ENCODE measurements around the gene PLAC8L1.

DNA sequence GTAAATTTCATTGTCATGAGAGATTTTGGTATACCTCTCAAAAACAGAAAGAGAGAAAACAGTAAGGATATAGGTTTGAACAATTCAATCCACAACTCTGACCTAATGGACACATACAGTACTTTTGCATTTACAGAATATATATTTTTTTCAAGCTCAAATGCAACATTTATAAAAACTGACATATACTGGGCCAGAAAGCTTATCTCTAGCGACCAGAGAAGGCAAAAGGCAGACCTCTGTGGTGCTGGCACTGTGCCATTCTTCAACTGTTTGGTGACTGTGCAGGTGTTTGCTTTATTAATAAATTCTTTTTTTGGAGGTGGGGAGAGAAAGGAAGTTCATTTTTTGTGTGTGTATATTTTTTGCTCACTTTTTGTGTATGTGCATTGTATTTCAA lies 6.0 kb upstream of the PLAC8L1 start:
- TF ChIP-seq, protein P1, sequence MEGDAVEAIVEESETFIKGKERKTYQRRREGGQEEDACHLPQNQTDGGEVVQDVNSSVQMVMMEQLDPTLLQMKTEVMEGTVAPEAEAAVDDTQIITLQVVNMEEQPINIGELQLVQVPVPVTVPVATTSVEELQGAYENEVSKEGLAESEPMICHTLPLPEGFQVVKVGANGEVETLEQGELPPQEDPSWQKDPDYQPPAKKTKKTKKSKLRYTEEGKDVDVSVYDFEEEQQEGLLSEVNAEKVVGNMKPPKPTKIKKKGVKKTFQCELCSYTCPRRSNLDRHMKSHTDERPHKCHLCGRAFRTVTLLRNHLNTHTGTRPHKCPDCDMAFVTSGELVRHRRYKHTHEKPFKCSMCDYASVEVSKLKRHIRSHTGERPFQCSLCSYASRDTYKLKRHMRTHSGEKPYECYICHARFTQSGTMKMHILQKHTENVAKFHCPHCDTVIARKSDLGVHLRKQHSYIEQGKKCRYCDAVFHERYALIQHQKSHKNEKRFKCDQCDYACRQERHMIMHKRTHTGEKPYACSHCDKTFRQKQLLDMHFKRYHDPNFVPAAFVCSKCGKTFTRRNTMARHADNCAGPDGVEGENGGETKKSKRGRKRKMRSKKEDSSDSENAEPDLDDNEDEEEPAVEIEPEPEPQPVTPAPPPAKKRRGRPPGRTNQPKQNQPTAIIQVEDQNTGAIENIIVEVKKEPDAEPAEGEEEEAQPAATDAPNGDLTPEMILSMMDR (CRISPR knock-in tag; IDR thresholded peaks at IDR 0.05): no peak
- TF ChIP-seq POLR2AphosphoS2 (IDR thresholded peaks at IDR 0.05; ENCODE audit: low read depth, low read length) (no peak), SMAD3 (CRISPR knock-in tag; IDR thresholded peaks at IDR 0.05) (no peak), JDP2 (CRISPR knock-in tag; IDR thresholded peaks at IDR 0.05; ENCODE audit: borderline replicate concordance) (no peak), ZBTB1 (CRISPR knock-in tag; IDR thresholded peaks at IDR 0.05; ENCODE audit: borderline replicate concordance) (no peak), RFX5 (IDR thresholded peaks at IDR 0.05; ENCODE audit: low read depth, low read length) (no peak), KAT2B (IDR thresholded peaks at IDR 0.05; ENCODE audit: borderline replicate concordance, low read depth, low read length) (no peak), ZNF350 (CRISPR knock-in tag; IDR thresholded peaks at IDR 0.05; ENCODE audit: borderline replicate concordance, low read depth) (no peak), SP2 (CRISPR knock-in tag; IDR thresholded peaks at IDR 0.05) (no peak), REPIN1 (CRISPR knock-in tag; IDR thresholded peaks at IDR 0.05; ENCODE audit: borderline replicate concordance, low read depth) (no peak)
- TF ChIP-seq, protein P2, sequence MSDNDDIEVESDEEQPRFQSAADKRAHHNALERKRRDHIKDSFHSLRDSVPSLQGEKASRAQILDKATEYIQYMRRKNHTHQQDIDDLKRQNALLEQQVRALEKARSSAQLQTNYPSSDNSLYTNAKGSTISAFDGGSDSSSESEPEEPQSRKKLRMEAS (IDR thresholded peaks at IDR 0.05): no peak
